PFSK-1 (cell line): Measurements from ENCODE around the gene TK2. TPM values are rescaled to one million over a fixed set of nuclear protein-coding genes. Genes with fewer than 3 reads are reported as not detected.

ENCODE experiments used
- FOXP2 ChIP-seq: optimal IDR thresholded peaks from 2 replicates; pipeline ENCODE3; 2011; ENCODE audit warnings: borderline replicate concordance, control low read depth, inconsistent platforms; ENCODE audit not compliant: insufficient read depth; ENCODE audit errors: extremely low read length, extremely low read depth
- POLR2AphosphoS5 ChIP-seq: IDR thresholded peaks from 2 replicates; pipeline ENCODE4 v1.6.1; 2012; ENCODE audit warnings: low read depth, mild to moderate bottlenecking, control low read depth, low read length, moderate library complexity
- REST ChIP-seq, 2 experiments: IDR thresholded peaks; 2 replicates each; pipeline versions ENCODE4 v1.6.1 to v1.8.0; 2011 to 2012; ENCODE audit warnings: low read depth in 2 of 2, low read length in 2 of 2, control low read depth in 1 of 2, inconsistent platforms in 1 of 2, mild to moderate bottlenecking in 1 of 2, moderate library complexity in 1 of 2; ENCODE audit not compliant: insufficient read depth in 1 of 2
- SIN3A ChIP-seq: IDR thresholded peaks from 2 replicates; pipeline ENCODE4 v1.6.1; 2012; ENCODE audit warnings: mild to moderate bottlenecking, low read length, moderate library complexity, borderline replicate concordance; ENCODE audit not compliant: insufficient read depth
- TAF1 ChIP-seq: IDR thresholded peaks from 2 replicates; pipeline ENCODE4 v1.6.1; 2012; ENCODE audit warnings: low read length, control low read depth, borderline replicate concordance; ENCODE audit not compliant: insufficient read depth
- polyA plus RNA-seq: library from polyadenylated mRNA; unstranded; fragments of >200 nt; gene quantifications from one replicate; pipeline ENCODE4 v1.2.1, GENCODE V29; 2012; ENCODE audit warnings: low read depth, missing spikeins; ENCODE audit not compliant: insufficient read length

TK2 gene
- polyA plus RNA-seq = 6.0 TPM

DNA sequence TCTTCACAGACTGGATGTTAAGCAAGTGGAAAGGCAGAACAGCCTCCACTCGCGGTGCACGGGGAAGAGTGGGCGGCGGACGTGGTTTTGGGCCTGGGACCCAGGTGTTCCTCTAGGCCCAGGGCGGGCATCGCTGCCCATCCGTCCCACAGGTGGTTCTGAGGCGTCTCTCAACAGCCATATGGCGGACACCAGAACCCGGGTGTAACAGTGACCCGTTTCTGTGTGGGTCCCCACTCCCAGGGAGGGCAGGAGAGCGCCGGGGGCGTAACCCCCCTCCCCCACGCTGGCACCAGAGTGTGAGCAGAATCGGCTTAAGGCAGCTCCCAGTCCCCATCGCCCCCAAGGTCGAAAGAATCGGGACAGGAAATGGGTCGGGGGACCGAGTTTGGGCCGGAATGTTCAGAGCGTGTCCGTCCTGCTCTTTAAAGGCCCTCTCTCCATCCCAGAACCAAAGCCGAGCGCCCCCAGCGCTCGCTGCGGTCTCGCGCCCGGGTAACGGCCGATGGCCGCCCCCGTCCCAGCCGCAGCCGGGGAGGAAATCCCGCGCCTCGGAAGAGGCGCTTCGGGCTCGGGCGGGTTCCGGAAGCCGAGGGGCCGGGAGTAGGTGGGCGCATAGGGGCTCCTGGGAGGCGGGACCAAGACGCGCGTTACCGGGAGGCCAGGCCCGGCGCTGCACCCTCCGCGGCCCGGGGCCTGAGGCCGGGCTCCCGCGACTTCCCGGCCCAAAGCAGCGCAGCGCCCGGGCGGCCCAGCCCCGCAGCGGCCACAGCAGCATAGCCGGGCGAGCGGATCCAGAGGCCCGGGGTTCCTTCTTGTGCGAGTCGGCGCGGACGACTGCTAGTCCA, at the start of gene TK2:
TSS of gene TK2 (minus strand) at position 839 of the 848 bp plus-strand sequence. CDS start at position 778, 61 bp downstream.
- TF ChIP-seq FOXP2 (no peak), REST (IDR thresholded peaks at IDR 0.05; ENCODE audit: insufficient read depth in 1 of 2, low read depth in 2 of 2, low read length in 2 of 2) (no peak), POLR2AphosphoS5 (peak; percentile 61), TAF1 (no peak), SIN3A (no peak)

DNA sequence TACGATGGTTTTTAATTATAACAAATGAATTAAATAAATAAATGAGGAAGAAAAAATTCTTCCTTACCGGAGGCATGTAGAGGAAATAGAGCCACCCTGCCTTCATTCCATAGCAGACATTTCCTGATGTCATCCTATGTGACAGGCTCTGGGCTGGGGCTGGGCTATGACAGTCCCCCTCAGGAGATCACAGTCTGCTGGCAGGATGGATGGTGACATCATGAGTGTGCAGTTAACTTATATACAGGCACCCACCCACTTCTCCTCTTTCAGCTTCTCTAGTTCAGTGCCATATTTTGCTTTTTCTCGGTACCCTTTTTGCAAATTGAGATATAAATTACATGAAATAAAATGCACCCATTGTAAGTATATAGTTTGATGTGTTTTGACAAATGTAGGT, 48.2 kb upstream of the TK2 start:
- TF ChIP-seq TAF1 = no peak
- TF ChIP-seq POLR2AphosphoS5 = no peak
- TF ChIP-seq SIN3A = no peak
- TF ChIP-seq FOXP2 = no peak
- TF ChIP-seq REST (IDR thresholded peaks at IDR 0.05; ENCODE audit: insufficient read depth in 1 of 2, low read depth in 2 of 2, low read length in 2 of 2) = no peak

GRCh38 chr16:66596986-66597848, 47.3 kb upstream of the TK2 start:
- TF ChIP-seq POLR2AphosphoS5 (no peak), TAF1 (no peak), FOXP2 (no peak), SIN3A (no peak), REST (IDR thresholded peaks at IDR 0.05; ENCODE audit: insufficient read depth in 1 of 2, low read depth in 2 of 2, low read length in 2 of 2) (no peak)

DNA sequence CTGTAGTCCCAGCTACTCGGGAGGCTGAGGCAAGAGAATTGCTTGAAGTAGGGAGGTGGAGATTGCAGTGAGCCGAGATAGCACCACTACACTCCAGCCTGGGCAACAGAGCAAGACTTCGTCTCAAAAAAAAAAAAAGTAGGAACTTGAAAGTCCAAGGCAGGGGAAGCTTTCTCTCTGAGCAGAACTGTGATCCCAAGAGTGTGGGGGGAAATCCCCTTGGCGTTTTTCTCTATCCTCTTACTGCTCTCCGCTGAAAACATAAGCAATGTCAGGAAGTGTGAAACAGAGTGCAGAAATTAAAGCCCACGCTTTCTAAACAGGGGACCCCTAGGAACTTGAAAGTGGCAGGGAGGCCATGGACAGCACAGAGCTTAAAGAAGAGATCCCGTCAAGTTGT, 44.8 kb upstream of the TK2 start:
- TF ChIP-seq REST (IDR thresholded peaks at IDR 0.05; ENCODE audit: insufficient read depth in 1 of 2, low read depth in 2 of 2, low read length in 2 of 2) (no peak), FOXP2 (no peak), POLR2AphosphoS5 (no peak), SIN3A (no peak), TAF1 (no peak)
